ENCODE data around the gene RBX1. TPM values are rescaled to one million over a fixed set of nuclear protein-coding genes. Genes with fewer than 3 reads are reported as not detected.
"Not testable (repeated sequence)": the region's sequence is repeated elsewhere in the genome, so short reads cannot be mapped to it uniquely, and the experiment has no call there.

RBX1 gene
- 34.1 and 41.3 TPM in 2 replicates for total RNA-seq (2014; rRNA removed; shearing (Covaris generic))

DNA sequence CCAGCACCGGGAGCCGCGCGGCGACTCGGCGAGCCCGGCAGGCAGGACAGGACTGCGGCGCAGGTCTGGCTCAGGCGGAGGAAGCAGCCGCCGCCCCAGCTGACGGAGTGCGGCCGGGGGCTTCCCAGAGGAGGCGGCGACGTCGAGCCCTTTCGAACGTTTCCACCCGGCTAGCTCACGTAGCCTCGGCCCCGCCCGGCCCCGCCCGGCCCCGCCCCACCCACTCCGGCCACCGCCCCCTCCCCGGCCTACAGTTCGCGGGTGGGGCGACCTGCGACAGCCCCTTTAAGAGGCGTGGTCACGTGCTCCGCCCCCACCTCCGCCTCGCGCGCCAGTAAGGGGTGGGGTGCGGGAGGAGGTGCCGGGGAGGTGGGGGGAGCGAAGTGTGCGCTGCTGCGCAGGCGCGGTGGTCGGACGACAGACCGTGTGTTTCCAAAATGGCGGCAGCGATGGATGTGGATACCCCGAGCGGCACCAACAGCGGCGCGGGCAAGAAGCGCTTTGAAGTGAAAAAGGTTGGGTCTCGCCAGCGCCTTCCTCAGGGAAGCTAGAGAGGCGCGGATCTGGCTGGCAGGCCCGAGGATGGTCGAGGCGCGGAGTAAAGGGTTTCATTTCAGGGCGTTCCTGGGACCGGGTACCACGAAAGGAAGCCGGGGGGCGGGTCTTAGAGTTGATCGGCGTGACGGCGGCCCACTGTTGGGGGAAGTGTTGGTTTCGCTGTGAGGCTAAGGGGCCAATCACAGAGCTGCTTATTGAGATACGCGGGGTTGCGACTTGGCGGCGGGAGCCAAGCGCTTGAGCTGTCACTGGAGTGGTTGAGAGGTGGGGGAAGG, at the start of gene RBX1:
Gene RBX1, plus strand, starts transcription at position 417 of the 833 bp plus-strand sequence. Its CDS starts 21 bp downstream, at position 438.
- DNase-seq (ENCODE audit: low spot score): peak; percentile 92

DNA sequence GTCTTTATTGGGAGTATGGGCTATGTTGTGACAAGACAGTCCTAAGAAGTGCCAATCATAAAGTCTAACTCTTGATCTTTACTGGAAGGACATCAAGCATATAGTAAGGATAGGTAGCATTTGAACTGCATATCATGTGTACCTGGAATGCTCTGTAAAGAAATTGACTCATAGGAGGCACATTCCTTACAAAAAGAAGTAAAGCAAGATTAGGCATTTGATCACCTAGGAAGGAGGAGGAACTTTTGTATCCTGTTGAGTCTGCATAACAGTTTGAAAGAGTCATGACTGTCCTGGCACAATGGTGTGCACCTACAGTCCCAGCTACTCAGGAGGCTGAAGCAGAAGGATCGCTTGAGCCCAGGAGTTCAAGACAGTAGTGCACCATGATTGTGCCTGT, 47.1 kb upstream of the RBX1 start:
- DNase-seq (ENCODE audit: low spot score): no peak

GRCh38 chr22:40908895-40909294, 42.3 kb upstream of the RBX1 start:
- no peak for DNase-seq (ENCODE audit: low spot score)

- no peak for DNase-seq (ENCODE audit: low spot score)
Observed at GRCh38 chr22:40911772-40912171, 39.4 kb upstream of the RBX1 start.

DNA sequence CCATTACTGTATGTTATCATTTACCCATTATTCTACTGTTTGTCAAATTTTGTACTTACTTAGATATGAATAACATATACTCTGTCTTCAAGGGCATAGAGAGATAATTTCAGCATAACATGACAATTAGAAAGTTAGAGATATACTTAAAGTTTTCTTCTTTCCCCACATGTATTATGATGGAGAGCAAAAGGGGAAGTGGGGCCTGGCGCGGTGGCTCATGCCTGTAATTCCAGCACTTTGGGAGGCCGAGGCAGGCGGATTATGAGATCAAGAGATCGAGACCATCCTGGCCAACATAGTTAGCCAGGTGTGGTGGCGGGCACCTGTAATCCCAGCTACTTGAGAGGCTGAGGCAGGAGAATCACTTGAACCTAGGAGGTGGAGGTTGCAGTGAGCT, 38.2 kb upstream of the RBX1 start:
- DNase-seq (ENCODE audit: low spot score): not testable (repeated sequence)

GRCh38 chr22:40919446-40919845, 31.7 kb upstream of the RBX1 start:
- no peak for DNase-seq (ENCODE audit: low spot score)

DNA sequence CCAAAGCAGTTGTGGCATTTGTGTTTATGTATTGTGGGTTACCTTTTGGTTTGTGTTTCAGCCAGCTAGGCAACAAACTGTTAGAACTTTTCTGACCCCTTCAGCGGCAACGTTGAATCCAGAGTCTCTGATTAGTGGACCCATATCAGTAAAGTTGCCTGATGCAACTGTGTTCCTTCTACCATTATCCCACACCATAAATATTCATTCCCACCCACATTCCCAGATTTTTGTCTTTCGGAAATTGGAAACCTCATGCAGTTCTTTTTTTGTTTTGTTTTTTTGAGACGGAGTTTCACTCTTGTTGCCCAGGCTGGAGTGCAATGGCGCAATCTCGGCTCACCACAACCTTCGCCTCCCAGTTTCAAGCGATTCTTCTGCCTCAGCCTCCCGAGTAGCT, 30.7 kb upstream of the RBX1 start:
- DNase-seq (ENCODE audit: low spot score): no peak

DNA sequence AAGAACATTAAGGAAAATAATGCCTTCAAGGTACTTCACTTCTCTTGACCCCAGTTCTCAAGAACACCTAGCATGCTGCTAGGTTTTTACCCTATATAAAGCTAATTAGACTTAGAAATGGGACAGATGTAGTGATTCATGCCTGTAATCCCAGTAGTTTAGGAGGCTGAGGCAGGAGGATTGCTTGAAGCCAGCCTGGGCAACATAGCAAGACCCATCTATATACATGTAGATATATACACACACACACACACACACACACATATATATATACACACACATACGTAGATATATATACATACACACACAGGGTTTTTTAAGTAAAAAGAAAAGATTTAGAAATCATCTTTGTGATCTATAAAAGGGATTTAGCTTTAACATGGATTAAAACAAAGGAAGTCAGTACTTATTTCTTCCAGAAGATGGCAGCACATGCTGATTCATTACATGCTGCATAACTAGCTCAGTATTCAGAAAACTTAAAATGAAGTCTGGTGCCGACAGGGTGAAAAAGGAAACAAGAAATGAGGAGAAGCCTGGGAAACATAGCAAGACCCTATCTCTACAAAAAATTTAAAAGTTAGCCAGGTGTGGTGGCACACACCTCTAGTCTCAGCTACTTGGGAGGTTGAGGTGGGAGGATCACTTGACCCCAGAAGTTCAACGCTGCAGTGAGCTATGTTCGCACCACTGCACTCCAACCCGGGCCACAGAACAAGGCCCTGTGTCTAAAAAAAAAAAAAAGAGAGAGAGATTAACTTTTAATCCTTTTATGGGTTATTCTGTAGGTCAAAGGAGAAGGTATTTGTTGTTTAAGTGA, 28.5 kb upstream of the RBX1 start:
- DNase-seq (ENCODE audit: low spot score): peak; percentile 78

GRCh38 chr22:40928657-40929056, 22.5 kb upstream of the RBX1 start:
- DNase-seq (ENCODE audit: low spot score): no peak

DNA sequence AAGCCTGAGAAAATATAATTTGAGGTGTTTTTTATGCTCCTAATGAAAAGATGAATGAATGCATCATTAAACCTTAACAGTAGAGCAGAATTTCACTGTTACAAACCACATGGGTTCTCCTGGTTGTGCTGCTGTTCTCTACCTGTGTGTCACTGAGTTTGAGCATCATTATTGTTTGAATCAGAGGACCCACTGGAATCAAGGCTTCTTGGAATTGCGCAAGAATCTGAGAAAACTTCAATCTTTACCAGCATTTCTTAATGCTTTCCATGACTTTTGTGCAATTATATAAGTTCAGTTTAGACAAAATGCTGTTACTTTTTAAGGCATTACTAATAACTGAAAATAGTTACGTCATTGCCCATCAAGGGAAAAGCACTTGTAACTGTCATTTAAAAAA, 18.8 kb upstream of the RBX1 start:
- DNase-seq (ENCODE audit: low spot score): no peak

DNA sequence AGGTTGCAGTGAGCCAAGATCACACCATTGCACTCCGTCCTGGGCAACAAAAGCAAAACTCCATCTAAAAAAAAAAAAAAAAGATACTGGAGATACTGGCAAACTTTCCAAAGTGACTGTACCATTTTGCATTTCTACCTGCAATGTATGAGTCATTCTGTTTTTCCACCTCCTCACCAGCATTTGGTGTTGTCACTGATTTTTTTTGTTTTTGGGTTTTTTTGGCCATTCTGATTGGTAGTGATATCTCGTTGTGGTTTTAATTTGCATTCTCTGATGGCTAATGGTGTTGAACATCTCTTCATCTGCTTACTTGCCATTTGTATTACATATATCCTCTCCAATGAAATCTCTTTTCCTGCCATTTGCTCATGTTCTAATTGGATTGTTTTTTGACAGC, 12.0 kb upstream of the RBX1 start:
- no peak for DNase-seq (ENCODE audit: low spot score)

DNA sequence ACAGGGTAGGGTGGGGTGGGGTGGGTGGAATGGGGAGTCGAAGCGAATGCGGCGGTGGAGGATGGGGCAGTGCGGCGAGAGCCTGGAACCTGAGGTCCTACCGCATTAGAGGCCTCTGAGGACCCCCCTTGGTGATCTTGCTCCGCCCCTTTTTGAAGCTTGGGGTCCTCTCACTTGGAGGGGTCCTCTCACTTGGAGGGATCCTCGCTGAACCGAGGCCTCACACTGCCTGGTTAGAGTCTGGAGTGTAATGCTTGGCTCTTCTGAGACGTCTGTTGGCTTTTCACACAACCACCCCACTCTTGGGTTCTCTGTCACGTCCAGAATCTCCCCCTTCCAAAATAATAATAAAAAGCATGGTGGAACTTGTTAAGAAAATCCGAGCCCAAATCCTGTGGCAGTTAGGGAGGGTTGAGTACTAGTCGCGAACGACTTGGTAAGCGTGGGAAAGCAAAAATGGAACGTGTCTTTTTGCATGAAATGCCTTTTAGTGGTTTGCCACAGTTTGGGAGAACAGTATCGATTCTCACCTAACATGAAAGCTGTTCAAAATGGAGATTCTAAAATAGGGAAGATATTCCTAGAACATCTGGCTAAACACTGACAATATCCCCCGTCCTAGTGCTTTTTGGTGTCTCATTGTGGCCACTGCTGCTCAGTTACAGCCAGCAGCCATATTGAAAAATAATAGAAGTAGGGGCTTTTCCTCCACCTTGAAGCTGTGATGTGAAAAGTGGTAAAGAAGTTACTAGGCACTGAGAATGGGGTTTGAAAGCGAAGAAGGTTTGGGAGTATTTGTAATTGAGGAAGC, 822 bp downstream of the RBX1 start:
- peak; percentile 35 for DNase-seq (ENCODE audit: low spot score)

DNA sequence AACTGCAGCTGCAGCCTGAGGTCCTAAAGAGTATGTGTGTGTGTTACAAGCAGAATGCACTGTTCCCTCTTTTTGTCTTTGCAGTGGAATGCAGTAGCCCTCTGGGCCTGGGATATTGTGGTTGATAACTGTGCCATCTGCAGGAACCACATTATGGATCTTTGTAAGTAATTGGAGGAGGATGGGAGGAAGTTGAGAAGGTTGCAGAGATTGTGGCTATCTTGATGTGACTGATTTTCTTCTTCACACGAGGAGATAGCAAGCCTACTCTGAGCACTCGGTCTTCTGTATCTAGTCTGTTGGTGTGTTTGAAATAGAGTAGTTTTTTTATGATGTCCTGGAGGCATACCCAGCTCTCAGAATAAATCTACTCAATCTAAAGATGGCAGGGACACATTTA, 2.3 kb downstream of the RBX1 start:
- no peak for DNase-seq (ENCODE audit: low spot score)

DNA sequence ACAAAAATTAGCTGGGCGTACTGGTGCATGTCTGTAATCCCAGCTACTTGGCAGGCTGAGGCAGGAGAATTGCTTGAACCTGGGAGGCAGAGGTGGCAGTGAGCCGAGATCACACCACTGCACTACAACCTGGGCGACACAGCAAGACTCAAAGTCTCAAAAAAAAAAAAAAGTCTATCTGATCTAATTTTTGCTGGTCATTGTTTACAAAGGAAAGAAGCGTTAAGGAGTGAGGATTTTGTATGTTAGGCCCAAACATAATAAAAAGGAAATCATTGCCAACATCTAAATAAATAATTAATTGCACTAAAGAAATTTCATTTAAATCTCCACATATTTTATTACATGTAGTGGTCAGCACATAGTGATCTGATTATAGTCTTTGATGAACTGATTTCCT, 2.9 kb downstream of the RBX1 start:
- DNase-seq (ENCODE audit: low spot score): no peak

DNA sequence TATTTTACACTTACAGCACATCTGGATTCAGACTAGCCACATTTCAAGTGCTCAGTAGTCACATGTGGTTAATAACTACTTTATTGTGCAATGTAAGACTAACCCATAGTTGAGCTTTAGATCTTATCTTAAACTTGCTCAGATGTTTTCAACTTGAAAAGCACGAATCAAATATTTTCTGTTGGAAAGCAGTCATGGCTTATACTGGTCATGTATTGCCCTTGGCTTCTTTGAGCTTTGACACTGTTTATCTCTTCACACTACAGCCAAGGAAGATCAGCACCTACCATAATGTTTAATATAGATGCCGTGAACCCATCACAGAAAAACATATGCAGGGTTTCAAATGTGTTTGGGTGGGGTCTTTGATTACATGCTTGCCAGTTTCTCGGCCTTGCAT, 4.4 kb downstream of the RBX1 start:
- no peak for DNase-seq (ENCODE audit: low spot score)

DNA sequence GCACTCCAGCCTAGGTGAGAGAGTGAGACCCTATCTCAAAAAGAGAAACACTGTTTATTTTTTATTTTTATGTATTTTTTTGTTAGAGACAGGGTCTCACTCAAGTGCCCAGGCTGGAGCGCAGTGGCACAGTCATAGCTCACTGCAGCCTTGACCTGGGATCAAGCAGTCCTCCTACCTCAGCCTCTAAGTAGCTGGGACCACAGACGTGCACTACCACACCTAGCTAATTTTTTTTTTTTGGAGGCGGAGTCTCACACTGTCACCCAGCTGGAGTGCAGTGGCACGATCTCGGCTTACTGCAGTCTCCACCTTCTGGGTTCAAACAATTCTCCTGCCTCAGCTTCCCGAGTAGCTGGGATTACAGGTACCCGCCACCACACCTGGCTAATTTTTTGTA, 6.4 kb downstream of the RBX1 start:
- no peak for DNase-seq (ENCODE audit: low spot score)

DNA sequence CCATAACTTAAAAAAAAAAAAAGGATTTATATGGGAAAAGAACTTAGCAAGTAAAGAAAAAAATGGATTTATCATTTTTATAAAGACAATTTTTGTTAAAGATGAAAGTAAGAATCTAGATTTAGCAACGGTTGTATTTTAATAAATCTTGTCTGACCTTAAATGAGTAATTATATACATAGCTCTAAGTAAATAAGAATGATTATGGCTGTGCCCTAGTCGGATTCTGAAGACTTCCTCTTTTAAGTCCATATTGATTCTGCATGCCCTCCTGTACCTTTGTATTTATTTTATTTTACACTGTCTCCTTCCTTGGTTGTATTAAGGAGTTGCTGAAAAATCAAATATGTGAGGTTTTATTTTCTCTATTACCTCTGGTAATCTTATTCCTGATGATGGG, 7.1 kb downstream of the RBX1 start:
- no peak for DNase-seq (ENCODE audit: low spot score)

DNA sequence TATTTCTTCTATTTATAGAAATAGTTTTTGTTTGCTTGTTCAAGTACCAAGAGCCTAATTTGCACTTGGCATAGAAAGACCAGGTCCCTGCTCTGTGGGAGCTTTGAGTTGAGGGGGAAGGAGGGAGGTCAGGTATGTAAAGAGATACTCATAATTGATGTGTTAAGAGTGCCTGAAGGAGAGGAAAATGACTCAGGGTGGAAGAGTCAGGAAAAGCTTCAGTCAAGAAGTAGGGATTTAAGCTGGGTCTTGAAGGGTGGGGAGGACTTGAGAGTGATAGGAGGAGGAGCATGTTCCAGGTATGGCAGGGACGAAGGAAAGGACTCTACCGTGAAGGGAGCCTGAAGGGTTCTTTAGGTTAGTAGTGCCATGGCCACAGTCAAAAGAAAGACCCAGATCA, 9.0 kb downstream of the RBX1 start:
- DNase-seq (ENCODE audit: low spot score): no peak

GRCh38 chr22:40965936-40966725, 15.0 kb downstream of the RBX1 start:
- no peak for DNase-seq (ENCODE audit: low spot score)

- DNase-seq (ENCODE audit: low spot score): no peak
Observed at GRCh38 chr22:40966726-40967085, 15.5 kb downstream of the RBX1 start.

- no peak for DNase-seq (ENCODE audit: low spot score)
Observed at GRCh38 chr22:40967111-40967760, 16.1 kb downstream of the RBX1 start.
